MM.1S (cell line): ENCODE measurements around the gene IFITM10.

Experiments
- EZH2 ChIP-seq: fragments of 300-600 bp; sonication (generic); optimal IDR thresholded peaks from 2 replicates; pipeline ENCODE3; 2017; ENCODE audit warnings: low read depth, mild to moderate bottlenecking, antibody characterized with exemption, low read length, mixed read lengths
- EZH2phosphoT487 ChIP-seq: fragments of 300-600 bp; sonication (generic); IDR thresholded peaks from 2 replicates; pipeline ENCODE4 v1.6.1; 2018; ENCODE audit warnings: antibody characterized with exemption, low read length
- TF ChIP-seq, protein P1 (sequence below): fragments of 300-600 bp; sonication (generic); IDR thresholded peaks from 2 replicates; pipeline ENCODE4 v1.5.1; 2016; ENCODE audit warnings: antibody characterized with exemption, low read length, mixed read lengths

DNA sequence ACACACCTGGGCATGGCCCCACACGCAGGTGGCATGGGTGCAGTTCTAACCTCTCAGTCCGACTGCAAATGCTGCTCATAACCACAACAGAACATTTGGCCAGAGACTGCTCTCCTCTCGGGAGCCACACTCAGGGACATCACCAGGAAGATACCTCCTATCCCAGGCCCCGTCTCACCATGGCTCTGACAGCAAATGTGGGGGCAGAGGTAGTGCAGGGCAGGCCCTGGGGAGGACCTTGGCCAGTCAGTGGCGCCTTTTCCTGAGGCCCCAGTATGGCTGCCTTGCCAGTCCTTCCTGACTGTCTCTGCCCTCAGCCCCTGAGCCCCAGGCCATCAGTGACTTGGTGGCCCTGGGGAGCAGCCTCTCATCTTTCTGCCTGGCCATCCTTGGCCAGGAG lies 50.6 kb downstream of the IFITM10 start:
- TF ChIP-seq, protein P1, sequence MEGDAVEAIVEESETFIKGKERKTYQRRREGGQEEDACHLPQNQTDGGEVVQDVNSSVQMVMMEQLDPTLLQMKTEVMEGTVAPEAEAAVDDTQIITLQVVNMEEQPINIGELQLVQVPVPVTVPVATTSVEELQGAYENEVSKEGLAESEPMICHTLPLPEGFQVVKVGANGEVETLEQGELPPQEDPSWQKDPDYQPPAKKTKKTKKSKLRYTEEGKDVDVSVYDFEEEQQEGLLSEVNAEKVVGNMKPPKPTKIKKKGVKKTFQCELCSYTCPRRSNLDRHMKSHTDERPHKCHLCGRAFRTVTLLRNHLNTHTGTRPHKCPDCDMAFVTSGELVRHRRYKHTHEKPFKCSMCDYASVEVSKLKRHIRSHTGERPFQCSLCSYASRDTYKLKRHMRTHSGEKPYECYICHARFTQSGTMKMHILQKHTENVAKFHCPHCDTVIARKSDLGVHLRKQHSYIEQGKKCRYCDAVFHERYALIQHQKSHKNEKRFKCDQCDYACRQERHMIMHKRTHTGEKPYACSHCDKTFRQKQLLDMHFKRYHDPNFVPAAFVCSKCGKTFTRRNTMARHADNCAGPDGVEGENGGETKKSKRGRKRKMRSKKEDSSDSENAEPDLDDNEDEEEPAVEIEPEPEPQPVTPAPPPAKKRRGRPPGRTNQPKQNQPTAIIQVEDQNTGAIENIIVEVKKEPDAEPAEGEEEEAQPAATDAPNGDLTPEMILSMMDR: no peak
- TF ChIP-seq EZH2 (no peak), EZH2phosphoT487 (no peak)
